Activated effector memory CD4-positive, alpha-beta T cell treated with Interleukin-2 at 50 U/mL for 16 hours (primary cell): ENCODE measurements around the gene ZNF862.
"Not testable (repeated sequence)": the region's sequence is repeated elsewhere in the genome, so short reads cannot be mapped to it uniquely, and the experiment has no call there.

Source experiments
- DNase-seq: peaks from one replicate; pipeline ENCODE4 v3.0.0-alpha.2; 2020

ZNF862 gene

DNA sequence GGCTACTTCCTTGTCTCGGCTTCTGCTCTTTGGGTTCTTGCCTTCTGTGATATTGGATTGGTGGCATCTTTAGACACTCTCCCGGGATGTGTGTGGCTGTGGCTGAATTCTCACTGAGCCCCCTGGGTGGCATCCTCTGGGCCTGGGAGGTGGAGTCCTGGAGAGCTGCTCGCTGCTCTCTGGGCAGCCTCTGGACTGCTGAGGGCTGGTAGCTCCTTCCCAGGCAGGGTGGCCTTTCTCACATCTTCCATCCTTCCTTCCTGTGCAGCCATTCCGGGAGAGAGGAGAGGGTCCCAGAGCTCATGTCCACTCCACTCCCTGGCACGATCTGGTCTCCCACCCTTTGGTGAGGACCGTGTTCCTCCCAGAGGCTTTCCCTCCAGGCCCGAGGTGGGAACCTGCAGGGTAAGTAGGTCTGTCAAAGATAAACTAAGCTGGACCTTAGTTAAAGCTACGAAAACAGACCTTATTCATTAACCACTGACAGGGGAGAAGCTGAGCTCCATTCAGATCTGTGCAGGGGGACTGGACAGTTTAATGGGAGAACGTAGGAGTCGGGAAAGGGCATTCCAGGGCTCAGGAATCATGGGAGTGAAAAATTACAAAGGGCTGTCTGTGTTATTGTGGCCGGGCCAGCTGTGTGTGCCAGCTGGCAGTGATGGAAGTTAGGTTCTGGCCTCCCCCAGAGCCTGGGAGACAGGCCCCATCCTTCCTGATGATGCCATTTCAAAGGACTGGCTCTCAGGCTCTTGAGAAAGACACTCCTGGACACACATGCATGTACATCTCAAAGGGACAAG lies 44.3 kb downstream of the ZNF862 start:
- DNase-seq: no peak

DNA sequence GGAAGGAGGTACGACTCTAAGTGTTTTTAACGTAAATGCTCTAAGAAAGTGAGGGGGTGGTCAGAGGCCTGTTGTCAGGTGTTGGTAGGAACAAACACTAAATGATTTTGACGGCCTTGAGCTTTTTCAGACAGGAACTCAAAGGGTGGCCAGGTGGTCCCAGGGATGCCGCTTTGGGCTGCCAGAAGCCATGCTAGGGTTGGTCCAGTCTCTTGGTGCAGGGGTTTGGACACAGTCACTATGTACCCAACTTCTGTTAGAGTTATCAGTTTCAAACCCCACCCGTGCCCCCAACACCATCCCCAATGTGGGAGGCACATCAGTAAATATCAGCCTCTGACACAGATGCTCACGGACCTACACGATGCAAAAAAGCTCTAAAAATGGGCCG lies 44.9 kb downstream of the ZNF862 start:
- no peak for DNase-seq

DNA sequence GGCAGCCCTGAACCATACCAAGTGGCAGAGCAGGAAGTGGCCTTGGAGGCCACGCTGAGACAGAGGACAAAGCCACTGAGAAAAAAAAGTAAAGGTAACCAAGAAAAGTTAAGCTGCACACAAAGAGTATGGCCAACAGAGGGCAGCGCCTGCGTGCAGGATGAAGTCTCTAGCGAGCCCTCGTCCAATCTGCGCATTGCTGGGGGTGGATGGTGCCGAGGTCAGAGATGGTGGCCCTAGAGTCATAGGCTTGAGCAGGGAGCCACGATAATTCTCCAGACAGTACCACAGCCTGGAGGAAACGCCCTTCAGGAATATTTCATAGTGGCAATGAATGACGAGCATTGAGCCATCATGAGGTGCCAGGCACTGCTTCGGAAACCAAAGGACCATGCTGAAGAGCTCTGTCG lies 45.3 kb downstream of the ZNF862 start:
- no peak for DNase-seq

DNA sequence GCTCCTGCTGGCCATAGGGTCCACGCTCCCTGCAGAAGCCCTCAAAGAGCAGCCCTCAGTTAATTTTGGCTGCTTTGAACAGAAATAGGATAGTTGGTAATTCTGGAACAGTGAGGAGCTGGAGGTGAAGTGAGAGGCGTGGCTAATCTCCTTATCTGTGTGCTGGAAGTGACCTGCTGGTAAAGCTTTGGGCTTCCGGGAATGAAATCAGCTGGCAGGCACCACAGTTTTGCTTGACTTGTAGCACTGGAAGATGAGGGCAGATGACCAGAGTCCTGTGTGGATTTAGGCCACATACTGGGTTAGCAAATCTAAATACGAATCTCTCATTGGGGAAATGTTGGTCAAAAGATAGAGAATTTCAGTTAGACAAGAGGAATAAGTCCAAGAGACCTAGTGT lies 45.8 kb downstream of the ZNF862 start:
- DNase-seq: no peak

DNA sequence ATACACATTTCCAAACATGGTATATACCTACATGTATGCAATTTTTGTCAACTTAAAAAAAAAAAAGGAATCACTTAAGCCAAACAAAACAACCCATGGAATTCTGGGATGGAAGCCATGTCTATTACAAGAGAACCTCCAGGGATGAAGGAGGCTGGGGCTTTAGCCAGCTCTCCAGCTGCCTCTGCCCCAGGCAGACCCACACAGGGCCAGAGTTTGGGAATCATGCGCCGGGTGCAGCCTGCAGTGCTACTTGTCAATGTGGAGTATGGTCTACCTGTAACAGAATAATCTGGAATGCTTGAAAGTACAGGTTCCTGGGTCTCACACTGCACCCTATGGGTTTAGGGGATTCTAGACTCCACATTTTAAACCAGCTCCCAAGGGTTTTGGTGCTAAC lies 46.4 kb downstream of the ZNF862 start:
- no peak for DNase-seq

DNA sequence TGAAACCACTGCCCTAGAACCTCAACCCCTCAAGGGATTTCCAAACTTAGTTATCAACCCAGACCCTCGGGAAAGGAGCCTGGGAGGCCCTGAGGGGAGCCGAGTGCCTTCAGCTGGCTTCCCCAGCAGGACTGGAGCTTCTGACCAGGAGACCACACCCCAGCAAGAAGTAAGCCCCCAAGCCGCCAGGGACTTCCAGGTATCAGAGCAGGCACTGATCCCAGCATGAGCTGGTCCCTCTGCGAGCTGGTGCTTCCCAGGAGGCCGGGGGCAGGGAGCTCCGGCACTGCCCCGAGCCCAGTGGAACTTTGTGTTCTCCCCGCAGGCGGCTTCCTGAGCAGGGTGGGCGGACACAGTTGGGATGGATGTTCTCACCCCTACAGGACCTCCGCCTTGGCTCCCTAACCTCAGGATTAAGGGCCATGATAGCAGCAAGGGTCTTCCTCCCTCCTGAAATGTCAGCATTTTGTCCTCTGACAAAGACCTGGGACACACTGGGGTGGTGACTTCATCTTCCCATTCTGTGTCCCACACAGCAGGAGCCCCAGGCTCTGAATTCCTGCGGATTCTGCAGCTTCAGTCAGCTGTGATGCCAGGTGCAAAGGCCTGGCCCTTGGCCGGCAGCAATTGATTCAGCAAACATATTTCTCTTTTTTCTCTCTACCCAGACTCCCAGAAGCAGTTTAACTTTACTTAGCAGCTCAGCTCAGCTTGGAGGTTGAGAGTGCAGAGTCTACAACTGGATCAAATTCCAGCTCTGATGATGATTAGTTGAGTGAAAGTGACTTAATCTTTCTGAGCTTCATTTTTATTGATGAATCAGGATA lies 47.2 kb downstream of the ZNF862 start:
- no peak for DNase-seq

DNA sequence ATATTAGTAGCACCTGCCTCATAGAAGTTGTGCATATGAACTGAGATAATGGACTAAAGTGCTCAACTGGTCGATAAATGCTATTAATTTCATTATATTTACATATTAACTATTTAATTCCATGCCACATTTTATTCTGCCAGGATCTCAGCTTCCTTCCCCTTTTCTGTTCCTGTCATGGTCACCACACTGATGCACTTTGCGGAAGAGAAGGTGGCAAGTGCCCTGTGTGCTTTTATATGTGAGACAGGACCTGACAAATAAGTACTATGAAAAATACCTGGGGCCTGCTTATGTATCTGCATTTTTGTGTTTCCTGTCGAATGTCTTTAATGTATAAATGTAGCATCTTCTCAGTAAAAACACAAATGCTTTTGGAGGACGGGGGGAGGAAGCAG lies 47.8 kb downstream of the ZNF862 start:
- DNase-seq: no peak

DNA sequence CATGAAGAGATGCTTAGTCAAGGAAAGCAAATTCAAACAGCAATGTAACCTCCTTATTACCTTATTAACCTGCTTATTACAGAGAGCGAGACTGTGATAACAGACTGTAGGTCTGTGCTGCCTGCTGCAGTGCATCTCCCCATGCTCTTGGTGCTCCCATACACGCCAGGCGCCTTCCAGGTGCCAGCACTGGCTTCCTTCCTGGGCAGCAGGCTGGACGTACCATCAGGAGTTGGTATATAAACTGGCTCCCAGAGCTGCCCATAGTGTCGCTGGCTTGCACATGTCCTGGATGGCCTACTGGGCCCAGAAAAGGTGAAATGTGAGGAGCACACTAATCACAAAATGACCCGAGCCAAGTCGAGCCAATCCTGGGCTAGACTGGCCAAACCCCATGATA lies 49.1 kb downstream of the ZNF862 start:
- DNase-seq: no peak

DNA sequence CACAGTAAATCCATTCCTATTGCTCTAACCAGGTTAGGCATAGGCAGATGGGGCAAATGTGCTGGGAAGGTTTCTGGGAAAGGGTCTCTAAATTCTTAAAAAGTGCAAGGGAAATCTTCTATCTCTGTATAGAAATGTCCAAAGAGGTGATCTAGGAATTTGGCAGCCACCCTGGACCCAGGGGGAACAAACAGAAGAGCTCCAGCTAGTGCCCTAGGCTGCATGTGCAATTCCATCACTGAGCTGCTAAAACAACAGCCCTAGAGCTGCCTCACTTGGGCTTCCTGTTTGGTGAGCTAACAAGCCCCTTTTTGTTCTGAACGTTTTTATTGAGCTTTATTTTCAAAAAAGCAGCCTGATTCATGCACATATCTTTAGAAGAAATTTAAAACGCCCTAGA lies 52.5 kb downstream of the ZNF862 start:
- not testable (repeated sequence) for DNase-seq

DNA sequence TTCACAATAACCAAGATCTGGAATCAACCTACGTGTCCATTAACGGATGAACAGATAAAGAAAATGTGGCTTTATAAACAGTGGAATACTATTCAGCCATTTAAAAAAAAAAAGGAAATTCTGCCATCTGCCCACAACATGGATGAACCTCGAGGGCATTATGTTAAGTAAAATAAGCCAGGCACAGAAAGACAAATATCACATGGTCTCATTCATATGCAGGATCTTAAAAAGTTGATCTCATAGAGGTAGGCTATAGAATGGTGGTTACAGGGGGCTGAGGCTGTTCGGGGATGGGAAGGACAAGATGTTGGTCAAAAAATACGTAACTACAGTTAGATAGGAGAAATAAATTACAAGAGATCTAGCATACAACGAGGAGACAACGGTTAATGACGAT lies 56.8 kb downstream of the ZNF862 start:
- not testable (repeated sequence) for DNase-seq

DNA sequence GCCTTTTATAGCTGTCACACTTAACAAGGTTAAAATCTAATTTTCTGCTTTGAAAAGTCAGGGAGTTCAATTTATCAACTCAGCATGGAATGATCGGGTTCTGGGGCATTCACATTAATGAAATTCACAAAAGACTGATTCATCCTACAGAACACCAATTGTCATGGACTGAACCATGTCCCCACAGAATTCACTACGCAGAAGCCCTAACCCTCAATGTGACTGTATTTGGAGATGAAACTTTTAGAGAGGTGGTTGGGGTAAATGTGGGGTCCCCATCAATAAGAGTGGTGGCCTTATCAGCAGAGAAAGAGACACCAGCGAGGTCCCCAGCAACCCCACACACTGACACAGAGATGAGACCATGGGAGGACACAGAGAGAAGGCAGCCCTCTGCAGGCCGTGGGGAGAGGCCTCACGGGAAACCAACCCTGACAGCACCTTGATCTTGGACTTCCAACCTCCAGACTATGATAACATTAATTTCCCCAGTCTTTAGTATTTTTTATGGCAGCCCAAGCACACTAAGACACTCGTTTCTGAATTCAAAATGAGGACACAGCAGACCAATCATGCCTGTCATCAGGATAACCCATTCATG lies 69.7 kb downstream of the ZNF862 start:
- DNase-seq: not testable (repeated sequence)

DNA sequence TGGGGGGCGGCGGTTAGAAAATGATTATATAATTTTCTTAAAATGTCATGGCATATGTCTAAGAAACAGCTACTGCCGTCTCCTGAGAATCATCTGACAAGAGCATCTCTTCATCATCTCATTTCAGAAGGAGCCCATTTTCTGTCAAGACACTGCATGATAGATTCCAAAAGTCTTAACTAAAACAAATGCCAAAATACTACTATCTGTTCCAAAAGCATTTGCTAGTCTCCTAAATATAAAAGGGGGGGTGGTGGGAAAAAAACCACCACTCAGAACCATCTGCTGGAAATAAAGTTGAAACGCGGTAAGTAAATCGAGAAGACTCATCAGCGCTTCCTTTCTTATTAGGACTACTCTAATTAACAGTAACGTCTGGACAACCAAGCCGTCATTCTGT lies 72.0 kb downstream of the ZNF862 start:
- DNase-seq: not testable (repeated sequence)

DNA sequence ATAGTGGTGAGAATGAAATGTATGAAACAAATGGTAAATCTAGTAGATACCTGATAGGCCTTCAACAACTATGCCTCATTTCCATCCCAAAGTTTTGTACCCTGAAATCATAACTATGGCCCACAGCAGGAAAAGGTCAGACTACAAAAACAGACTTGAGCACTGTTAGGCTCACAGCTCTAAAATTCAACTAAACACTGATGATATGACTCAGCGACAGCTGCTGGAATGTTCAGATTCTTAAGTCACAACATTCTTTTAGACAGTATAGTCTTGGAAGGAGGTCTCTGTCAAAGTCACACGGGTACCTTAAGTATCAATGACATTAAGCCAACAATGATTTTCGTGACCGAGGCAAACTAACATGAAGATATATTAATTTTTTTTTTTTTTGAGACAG lies 74.0 kb downstream of the ZNF862 start:
- not testable (repeated sequence) for DNase-seq
